Skeletal muscle satellite cell (primary cell): ENCODE data around the gene FAM236B. TPM values are rescaled to one million over a fixed set of nuclear protein-coding genes. Genes with fewer than 3 reads are reported as not detected.
"Not testable (repeated sequence)": the region's sequence is repeated elsewhere in the genome, so short reads cannot be mapped to it uniquely, and the experiment has no call there.

Experiments used
- H3K27me3 ChIP-seq: 2 replicates; pipeline ENCODE4 v1.7.0; 2013; ENCODE audit warnings: low read length; ENCODE audit not compliant: control insufficient read depth, insufficient read depth
- H3K36me3 ChIP-seq: 2 replicates; pipeline ENCODE4 v1.7.0; 2013; ENCODE audit warnings: mild to moderate bottlenecking, control low read depth, low read length; ENCODE audit not compliant: insufficient read depth
- H3K4me1 ChIP-seq: 2 replicates; pipeline ENCODE4 v1.7.0; 2013; ENCODE audit warnings: low read length; ENCODE audit not compliant: control insufficient read depth, insufficient read depth
- H3K4me2 ChIP-seq: 2 replicates; pipeline ENCODE4 v1.7.0; 2013; ENCODE audit warnings: mild to moderate bottlenecking, low read length
- H3K4me3 ChIP-seq: 2 replicates; pipeline ENCODE4 v1.7.0; 2013; ENCODE audit warnings: low read length
- H3K9ac ChIP-seq: 2 replicates; pipeline ENCODE4 v1.7.0; 2013; ENCODE audit warnings: mild to moderate bottlenecking, low read depth, low read length, moderate library complexity
- H3K9me3 ChIP-seq: replicated peaks from 2 replicates; pipeline ENCODE4 v1.7.0; 2013; ENCODE audit warnings: mild to moderate bottlenecking, control low read depth, low read length
- total RNA-seq: library from RNA; depleted of rRNA; stranded (reverse); fragments of >200 nt; gene quantifications from 2 replicates; pipeline ENCODE4 v1.2.3, GENCODE V29; 2012; rRNA removed

FAM236B gene
- not detected in 2 replicates for total RNA-seq

- H3K36me3 ChIP-seq, H3K4me3 ChIP-seq, H3K9ac ChIP-seq, H3K9me3 ChIP-seq, H3K4me1 ChIP-seq, H3K4me2 ChIP-seq, H3K27me3 ChIP-seq: not testable (repeated sequence)
Measured at GRCh38 chrX:72782560-72782959, at the start of gene FAM236B. Gene FAM236B, minus strand, starts transcription at chrX:72782660. Its CDS starts 100 bp downstream, at chrX:72782560.

- H3K27me3 ChIP-seq, result not testable (repeated sequence)
Measured at GRCh38 chrX:72830701-72831100, 48.2 kb upstream of the FAM236B start.

GRCh38 chrX:72808110-72808509 is 25.6 kb upstream of the FAM236B start, which contains the start of gene FAM236D:
Gene FAM236D, minus strand, starts transcription at chrX:72808210. Its CDS starts 100 bp downstream, at chrX:72808110.
- H3K36me3 ChIP-seq, H3K4me1 ChIP-seq, H3K9me3 ChIP-seq, H3K9ac ChIP-seq, H3K4me2 ChIP-seq, H3K27me3 ChIP-seq, H3K4me3 ChIP-seq: not testable (repeated sequence)

More at GRCh38 chrX:72830701-72831100, 48.2 kb upstream of the FAM236B start:
- not testable (repeated sequence) for H3K4me3 ChIP-seq, H3K4me2 ChIP-seq, H3K36me3 ChIP-seq, H3K9me3 ChIP-seq, H3K9ac ChIP-seq, H3K4me1 ChIP-seq

- H3K4me3 ChIP-seq, H3K4me2 ChIP-seq, H3K4me1 ChIP-seq, H3K9me3 ChIP-seq, H3K36me3 ChIP-seq, H3K27me3 ChIP-seq, H3K9ac ChIP-seq: not testable (repeated sequence)
Measured at GRCh38 chrX:72790390-72790789, 7.9 kb upstream of the FAM236B start.

- not testable (repeated sequence) for H3K9ac ChIP-seq, H3K27me3 ChIP-seq, H3K4me3 ChIP-seq, H3K4me1 ChIP-seq, H3K9me3 ChIP-seq, H3K4me2 ChIP-seq, H3K36me3 ChIP-seq
Measured at GRCh38 chrX:72788142-72788541, 5.7 kb upstream of the FAM236B start.

- not testable (repeated sequence) for H3K9me3 ChIP-seq, H3K4me3 ChIP-seq, H3K4me2 ChIP-seq, H3K4me1 ChIP-seq, H3K27me3 ChIP-seq, H3K9ac ChIP-seq, H3K36me3 ChIP-seq
Measured at GRCh38 chrX:72783964-72784363, 1.5 kb upstream of the FAM236B start.

GRCh38 chrX:72783365-72783936 is 991 bp upstream of the FAM236B start:
- not testable (repeated sequence) for H3K36me3 ChIP-seq, H3K9me3 ChIP-seq, H3K4me1 ChIP-seq, H3K4me2 ChIP-seq, H3K9ac ChIP-seq, H3K4me3 ChIP-seq, H3K27me3 ChIP-seq

GRCh38 chrX:72778146-72778545 is 4.3 kb downstream of the FAM236B start:
- H3K9me3 ChIP-seq, H3K4me2 ChIP-seq, H3K36me3 ChIP-seq, H3K9ac ChIP-seq, H3K4me1 ChIP-seq, H3K4me3 ChIP-seq, H3K27me3 ChIP-seq: not testable (repeated sequence)

- not testable (repeated sequence) for H3K36me3 ChIP-seq, H3K4me1 ChIP-seq, H3K4me3 ChIP-seq, H3K9me3 ChIP-seq, H3K9ac ChIP-seq, H3K4me2 ChIP-seq, H3K27me3 ChIP-seq
Measured at GRCh38 chrX:72777467-72777790, 5.0 kb downstream of the FAM236B start.

GRCh38 chrX:72776653-72777466 is 5.6 kb downstream of the FAM236B start, which contains the start of gene DMRTC1B:
Gene DMRTC1B, plus strand, starts transcription at chrX:72776890. Its CDS starts 68,246 bp downstream, at chrX:72845136.
- H3K4me2 ChIP-seq, H3K9ac ChIP-seq, H3K36me3 ChIP-seq, H3K27me3 ChIP-seq, H3K9me3 ChIP-seq, H3K4me3 ChIP-seq, H3K4me1 ChIP-seq: not testable (repeated sequence)

GRCh38 chrX:72760454-72760853 is 22.0 kb downstream of the FAM236B start:
- H3K9ac ChIP-seq, H3K9me3 ChIP-seq, H3K36me3 ChIP-seq, H3K4me3 ChIP-seq, H3K4me1 ChIP-seq, H3K4me2 ChIP-seq, H3K27me3 ChIP-seq: not testable (repeated sequence)

GRCh38 chrX:72748545-72748944 is 33.9 kb downstream of the FAM236B start:
- H3K4me1 ChIP-seq, H3K36me3 ChIP-seq, H3K9ac ChIP-seq, H3K9me3 ChIP-seq, H3K27me3 ChIP-seq, H3K4me2 ChIP-seq, H3K4me3 ChIP-seq: not testable (repeated sequence)
